CD4-positive, alpha-beta T cell (primary cell): ENCODE results near the gene OPA3. TPM values are rescaled to one million over a fixed set of nuclear protein-coding genes. Genes with fewer than 3 reads are reported as not detected.

ENCODE experiments used
- ATAC-seq: fragments of 200-7000 bp; cut with Tn5 transposase; one replicate; pipeline ENCODE4 v1.10.0; 2022; ENCODE audit warnings: mild to moderate bottlenecking; ENCODE audit not compliant: poor library complexity
- CTCF ChIA-PET: fragments of 350-600 bp; sonication (Branson Sonifier 250); formaldehyde crosslinking; loops from one replicate; lab custom pipeline; 2021; ENCODE audit warnings: antibody characterized with exemption, inconsistent platforms; lab: Charles Lee
- POLR2A ChIA-PET: fragments of 350-600 bp; sonication (Branson Sonifier 250); formaldehyde crosslinking; loops from one replicate; lab custom pipeline; 2021; ENCODE audit warnings: antibody characterized with exemption, inconsistent platforms; lab: Charles Lee
- DNase-seq, 14 experiments: peaks; one replicate each; pipeline ENCODE4 v3.0.0-alpha.2; 2013 to 2020; ENCODE audit warnings: mixed read lengths in 2 of 14
- H3K27ac ChIP-seq, 2 donors: one replicate each; pipeline versions ENCODE4 v1.5.1 to v1.7.0; 2013; ENCODE audit warnings: low read length in 2 of 2, low read depth in 1 of 2, mild to moderate bottlenecking in 1 of 2
- H3K27me3 ChIP-seq, 2 experiments: 1 replicate in 1 of 2; 2 replicates in 1 of 2; pipeline versions ENCODE4 v1.6.1 to v1.7.0; 2013; ENCODE audit warnings: low read length in 2 of 2, control low read depth in 1 of 2, mild to moderate bottlenecking in 1 of 2, moderate library complexity in 1 of 2; ENCODE audit not compliant: insufficient read depth in 2 of 2, control insufficient read depth in 1 of 2
- H3K36me3 ChIP-seq: one replicate; pipeline ENCODE4 v1.6.1; 2013; ENCODE audit warnings: low read length, control low read depth; ENCODE audit not compliant: insufficient read depth
- H3K4me1 ChIP-seq: one replicate; pipeline ENCODE4 v1.6.1; 2013; ENCODE audit warnings: low read length, control low read depth; ENCODE audit not compliant: insufficient read depth
- H3K4me3 ChIP-seq: one replicate; pipeline ENCODE4 v1.5.1; 2013; ENCODE audit warnings: mild to moderate bottlenecking, low read length, moderate library complexity
- H3K9me3 ChIP-seq, 2 experiments: 1 replicate in 1 of 2; 2 replicates in 1 of 2; pipeline versions ENCODE4 v1.6.1 to v1.7.0; 2013; ENCODE audit warnings: low read length in 2 of 2, mild to moderate bottlenecking in 2 of 2, control low read depth in 1 of 2, moderate library complexity in 1 of 2; ENCODE audit not compliant: control insufficient read depth in 1 of 2, insufficient read depth in 1 of 2
- H3K27ac Mint-ChIP-seq: one replicate; pipeline ENCODE4 v1.8.0; 2020; ENCODE audit warnings: mixed read lengths
- H3K27me3 Mint-ChIP-seq: one replicate; pipeline ENCODE4 v1.8.0; 2021; ENCODE audit warnings: mixed read lengths
- H3K36me3 Mint-ChIP-seq: one replicate; pipeline ENCODE4 v1.8.0; 2021; ENCODE audit warnings: low read depth, mixed read lengths
- H3K4me1 Mint-ChIP-seq: one replicate; pipeline ENCODE4 v1.8.0; 2021; ENCODE audit warnings: low read depth, mixed read lengths
- H3K4me3 Mint-ChIP-seq: one replicate; pipeline ENCODE4 v1.8.0; 2020; ENCODE audit warnings: mild to moderate bottlenecking, mixed read lengths
- H3K9me3 Mint-ChIP-seq: one replicate; pipeline ENCODE4 v1.8.0; 2020; ENCODE audit warnings: mixed read lengths
- CTCF ChIP-seq: fragments of 200-600 bp; IDR thresholded peaks from one replicate; pipeline ENCODE4 v1.8.0; 2022; ENCODE audit warnings: antibody characterized with exemption, mild to moderate bottlenecking
- intact Hi-C, 2 experiments: fragments of 100-400 bp; cut with DNase I in 1 of 2; cut with micrococcal nuclease in 1 of 2; formaldehyde crosslinking; loops; one replicate each; pipeline versions ENCODE4 v1.15.1 to v1.9.0; 2023 to 2025; cut with DNase I, micrococcal nuclease
- total RNA-seq, 174 experiments: library from RNA in 2 of 174; stranded (reverse) in 2 of 174; gene quantifications; one replicate each; pipeline ENCODE4 v1.2.3 and lab custom pipeline; 2021 to 2026

Gene OPA3
- total RNA-seq, 2 experiments from 2014 or later = 3.1 to 3.2 TPM

DNA sequence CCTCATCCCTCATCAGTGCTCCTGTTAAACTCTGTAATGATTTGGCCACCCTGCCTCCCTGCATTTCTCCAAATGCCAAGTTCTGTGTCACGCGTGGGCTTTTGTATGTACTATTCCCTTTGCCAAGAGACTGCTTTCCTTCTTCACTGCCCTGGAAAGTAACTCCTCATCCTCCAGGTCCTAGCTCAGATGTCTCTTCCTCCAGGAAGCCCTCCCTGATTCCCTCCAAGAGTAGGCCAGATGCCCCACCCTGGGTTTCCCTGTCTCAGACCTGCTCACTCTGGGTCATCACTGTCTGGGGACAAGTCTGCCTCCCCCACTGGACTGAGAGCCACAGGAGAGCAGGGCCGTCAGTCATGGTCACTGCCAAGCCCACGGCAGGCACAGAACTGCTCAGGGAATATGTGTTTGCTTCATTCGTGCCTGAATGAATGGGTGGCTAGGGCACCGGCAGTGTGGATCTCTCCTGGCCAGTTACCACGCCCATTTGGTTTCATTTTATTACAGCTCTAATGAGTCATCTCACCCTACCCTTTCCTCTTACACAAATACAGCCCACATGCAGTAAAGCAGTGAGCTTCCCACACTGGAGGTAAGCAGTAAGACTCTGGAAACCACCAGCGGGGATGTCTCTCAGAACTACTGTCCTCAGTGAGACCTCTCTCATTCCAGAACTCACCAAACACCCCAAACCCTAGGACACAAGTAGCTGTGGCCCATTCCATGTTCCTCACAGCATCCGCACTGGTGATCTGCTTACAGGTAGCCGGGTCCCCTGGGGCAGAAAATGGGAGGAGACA lies 29.5 kb upstream of the OPA3 start:
- intact Hi-C loops = no loop called here
- H3K4me3 Mint-ChIP-seq = no peak overlapping the region

DNA sequence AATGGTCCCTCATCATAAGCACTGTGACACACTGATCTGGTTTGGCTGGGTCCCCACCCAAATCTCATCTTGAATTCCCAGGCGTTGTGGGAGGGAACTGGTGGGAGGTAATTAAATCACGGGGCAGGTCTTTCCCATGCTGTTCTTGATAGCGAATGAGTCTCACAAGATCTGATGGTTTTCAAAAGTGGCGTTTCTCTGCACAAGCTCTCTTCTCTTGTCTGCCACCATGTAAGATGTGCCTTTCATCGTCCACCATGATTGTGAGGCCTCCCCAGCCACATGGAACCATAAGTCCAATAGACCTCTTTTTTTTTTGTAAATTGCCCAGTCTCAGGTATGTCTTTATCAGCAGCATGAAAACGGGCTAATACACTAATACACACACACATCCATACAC lies 24.3 kb upstream of the OPA3 start:
- Mint-ChIP-seq H3K36me3 (peaks cover 58% of the 10 kb centered on the region), H3K4me3 (no peak overlapping the region), H3K9me3 (no peaks in the 10 kb centered on the region), H3K27ac (no peak overlapping the region), H3K27me3 (no peaks in the 10 kb centered on the region), H3K4me1 (no peaks in the 10 kb centered on the region)
- intact Hi-C loops = no loop called here
- Histone ChIP-seq H3K36me3 (peaks cover 38% of the 10 kb centered on the region), H3K4me1 (peaks cover 10% of the 10 kb centered on the region), H3K27me3 (peaks cover 0 to 2% of the 10 kb centered on the region in 2 experiments), H3K9me3 (peaks cover 0 to 3% of the 10 kb centered on the region in 2 experiments), H3K27ac (no peak overlapping the region), H3K4me3 (no peak overlapping the region)
- ATAC-seq (no peak), DNase-seq (no peak)
- no peak for TF ChIP-seq CTCF
- ChIA-PET CTCF (no interaction called here), POLR2A (no interaction called here)

More for the DNA sequence above, 29.5 kb upstream of the OPA3 start:
- DNase-seq (peak in 3 of 14 experiments; percentile 46 to 70 (median 60)), ATAC-seq (no peak)
- H3K4me3 ChIP-seq = no peak overlapping the region
- H3K9me3 ChIP-seq = peaks cover 0 to 9% of the 10 kb centered on the region in 2 experiments
- Mint-ChIP-seq H3K36me3 (peaks cover 85% of the 10 kb centered on the region), H3K27me3 (no peaks in the 10 kb centered on the region), H3K9me3 (no peaks in the 10 kb centered on the region), H3K4me1 (peaks cover 5% of the 10 kb centered on the region), H3K27ac (no peak overlapping the region)
- peaks cover 65% of the 10 kb centered on the region for H3K36me3 ChIP-seq
- H3K27ac ChIP-seq = no peak overlapping the region
- no peak for TF ChIP-seq CTCF
- ChIA-PET CTCF (interaction anchor here (4.6 kb wide), 1 partner anchor 28 kb away, joined by 20 read pairs; no protein-coding TSS in a partner anchor), POLR2A (interaction anchor here (1.0 to 1.3 kb wide), 2 partner anchors 28 to 29 kb away, joined by 3 to 5 read pairs; no protein-coding TSS in a partner anchor)
- no peaks in the 10 kb centered on the region for H3K27me3 ChIP-seq
- H3K4me1 ChIP-seq = peaks cover 16% of the 10 kb centered on the region

- Mint-ChIP-seq H3K4me3 (no peak overlapping the region), H3K27ac (no peak overlapping the region), H3K27me3 (peaks cover 16% of the 10 kb centered on the region), H3K4me1 (no peaks in the 10 kb centered on the region), H3K9me3 (no peaks in the 10 kb centered on the region), H3K36me3 (peaks cover 44% of the 10 kb centered on the region)
- peaks cover 9% of the 10 kb centered on the region for H3K4me1 ChIP-seq
- intact Hi-C loops = loop anchor here (1.0 kb wide), 1 partner anchor 36 kb away; no protein-coding TSS in a partner anchor
- ChIA-PET CTCF (interaction anchor here (1.7 kb wide), 1 partner anchor 35 kb away, joined by 5 read pairs; no protein-coding TSS in a partner anchor), POLR2A (interaction anchor here (2.7 kb wide), 1 partner anchor 34 kb away, joined by 10 read pairs; no protein-coding TSS in a partner anchor)
- H3K36me3 ChIP-seq = peaks cover 24% of the 10 kb centered on the region
- no peak overlapping the region for H3K4me3 ChIP-seq
- peaks cover 0 to 3% of the 10 kb centered on the region in 2 experiments for H3K9me3 ChIP-seq
- peaks cover 6 to 16% of the 10 kb centered on the region in 2 experiments for H3K27me3 ChIP-seq
- ATAC-seq (peak; percentile 48), DNase-seq (peak in 12 of 14 experiments; percentile 11 to 70 (median 36))
- peak; percentile 89 for TF ChIP-seq CTCF
- H3K27ac ChIP-seq = no peak overlapping the region
These were observed 22.7 kb upstream of the OPA3 start for GRCh38 chr19:45607071-45608029.
